ENCODE data around the gene MUC5AC.
"Not testable (repeated sequence)": the region's sequence is repeated elsewhere in the genome, so short reads cannot be mapped to it uniquely, and the experiment has no call there.

The MUC5AC gene

DNA sequence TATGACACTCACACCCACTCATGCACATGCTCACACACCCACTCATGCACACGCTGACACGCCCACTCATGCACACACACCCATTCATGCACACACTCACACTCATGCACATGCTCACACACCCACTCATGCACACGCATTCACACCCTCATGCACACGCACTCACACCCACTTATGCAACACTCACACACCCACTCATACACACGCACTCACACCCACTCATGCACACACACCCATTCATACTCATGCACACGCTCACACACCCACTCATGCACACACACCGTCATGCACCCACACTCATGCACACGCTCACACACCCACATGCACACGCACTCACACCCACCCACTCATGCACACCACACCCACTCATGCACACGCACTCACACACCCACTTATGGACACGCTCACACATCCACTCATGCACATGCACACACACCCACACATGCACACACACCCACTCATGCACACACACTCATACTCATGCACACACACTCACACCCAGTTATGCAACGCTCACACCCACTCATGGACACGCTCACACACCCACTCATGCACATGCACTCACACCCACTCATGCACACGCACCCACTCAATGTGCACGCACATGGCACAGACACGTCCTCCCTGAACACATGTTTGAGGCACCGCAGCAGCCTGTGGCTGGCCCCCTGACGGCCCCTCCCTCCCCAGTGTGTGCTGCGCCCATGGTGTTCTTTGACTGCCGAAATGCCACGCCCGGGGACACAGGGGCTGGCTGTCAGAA is 17.9 kb downstream of the MUC5AC start:
- DNase-seq (ENCODE audit: low read depth, low spot score): no peak

GRCh38 chr11:1176224-1177019 is 18.7 kb downstream of the MUC5AC start:
- no peak for DNase-seq (ENCODE audit: low read depth, low spot score)

- no peak for DNase-seq (ENCODE audit: low read depth, low spot score)
Measured at GRCh38 chr11:1177020-1177770, 19.4 kb downstream of the MUC5AC start.

DNA sequence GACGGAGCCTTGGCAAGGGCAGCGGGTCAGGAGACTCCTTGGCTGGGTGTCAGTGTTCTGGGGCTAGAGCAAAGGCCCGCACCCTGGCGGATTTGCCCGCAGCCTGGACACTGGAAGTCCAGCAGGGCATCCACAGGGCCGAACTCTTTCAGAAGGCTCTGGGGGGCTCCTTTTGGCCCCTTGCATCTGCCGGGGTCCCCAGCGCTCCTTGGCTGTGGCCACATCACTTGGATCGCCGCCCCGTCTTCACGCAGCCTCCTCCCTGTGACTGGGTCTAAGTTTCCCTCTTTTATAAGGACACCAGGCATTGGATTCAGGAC is 20.0 kb downstream of the MUC5AC start:
- DNase-seq (ENCODE audit: low read depth, low spot score): no peak

DNA sequence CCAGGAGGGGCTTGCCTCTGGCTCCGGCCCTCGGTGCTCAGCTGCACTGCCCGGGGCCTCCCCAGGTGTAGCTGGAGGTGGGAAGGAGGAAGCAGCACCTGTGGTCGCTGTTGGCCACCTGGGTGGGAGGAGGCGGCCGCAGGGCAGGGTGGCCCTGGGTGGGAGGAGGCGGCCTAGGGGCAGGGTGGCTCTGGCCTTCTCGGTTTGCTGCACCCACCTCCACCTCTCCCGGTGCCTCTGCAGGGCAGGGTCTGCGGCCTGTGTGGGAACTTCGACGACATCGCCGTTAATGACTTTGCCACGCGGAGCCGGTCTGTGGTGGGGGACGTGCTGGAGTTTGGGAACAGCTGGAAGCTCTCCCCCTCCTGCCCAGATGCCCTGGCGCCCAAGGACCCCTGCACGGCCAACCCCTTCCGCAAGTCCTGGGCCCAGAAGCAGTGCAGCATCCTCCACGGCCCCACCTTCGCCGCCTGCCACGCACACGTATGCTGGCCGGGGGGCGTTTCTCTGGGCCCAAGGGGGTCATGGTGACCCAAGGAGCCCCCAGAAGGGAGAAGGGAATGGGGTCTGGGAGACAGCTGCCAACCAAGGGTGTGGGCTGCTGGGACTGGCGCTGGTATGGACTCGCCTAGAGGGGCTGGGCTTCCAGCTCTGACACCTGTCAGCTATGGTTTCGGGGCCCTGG is 20.6 kb downstream of the MUC5AC start:
- DNase-seq (ENCODE audit: low read depth, low spot score): no peak

DNA sequence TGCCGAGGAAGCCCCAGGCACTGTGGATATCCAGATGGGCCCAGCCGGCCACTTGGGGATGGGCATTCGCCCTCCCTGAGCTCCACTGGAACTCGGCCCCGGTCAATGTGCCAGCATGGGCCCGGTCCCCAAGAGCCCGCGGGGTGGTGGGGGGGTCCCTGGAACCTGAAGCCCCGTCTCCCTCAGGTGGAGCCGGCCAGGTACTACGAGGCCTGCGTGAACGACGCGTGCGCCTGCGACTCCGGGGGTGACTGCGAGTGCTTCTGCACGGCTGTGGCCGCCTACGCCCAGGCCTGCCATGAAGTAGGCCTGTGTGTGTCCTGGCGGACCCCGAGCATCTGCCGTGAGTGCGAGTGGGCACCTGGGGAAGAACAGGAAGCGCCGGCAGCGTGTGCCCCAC is 21.2 kb downstream of the MUC5AC start:
- DNase-seq (ENCODE audit: low read depth, low spot score): no peak

DNA sequence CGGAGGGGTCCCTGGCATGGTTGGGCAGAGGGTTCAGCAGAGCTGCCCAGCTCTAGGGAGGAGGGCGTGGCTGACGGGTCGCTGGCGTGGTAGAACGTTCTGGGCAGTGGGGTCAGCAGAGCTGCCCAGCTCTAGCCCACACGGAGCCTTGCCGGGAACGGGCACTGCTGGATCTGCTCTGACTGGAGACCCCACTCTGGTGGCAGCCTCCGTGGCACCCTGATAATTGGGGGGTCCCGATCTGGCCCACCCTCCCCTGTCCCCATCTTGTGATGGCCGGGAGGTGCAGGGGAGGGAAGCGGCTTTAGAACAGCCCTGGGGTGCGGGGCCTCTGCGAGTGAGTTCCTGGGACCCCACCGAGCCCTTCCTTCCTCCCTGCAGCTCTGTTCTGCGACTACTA is 21.9 kb downstream of the MUC5AC start:
- DNase-seq (ENCODE audit: low read depth, low spot score): no peak

DNA sequence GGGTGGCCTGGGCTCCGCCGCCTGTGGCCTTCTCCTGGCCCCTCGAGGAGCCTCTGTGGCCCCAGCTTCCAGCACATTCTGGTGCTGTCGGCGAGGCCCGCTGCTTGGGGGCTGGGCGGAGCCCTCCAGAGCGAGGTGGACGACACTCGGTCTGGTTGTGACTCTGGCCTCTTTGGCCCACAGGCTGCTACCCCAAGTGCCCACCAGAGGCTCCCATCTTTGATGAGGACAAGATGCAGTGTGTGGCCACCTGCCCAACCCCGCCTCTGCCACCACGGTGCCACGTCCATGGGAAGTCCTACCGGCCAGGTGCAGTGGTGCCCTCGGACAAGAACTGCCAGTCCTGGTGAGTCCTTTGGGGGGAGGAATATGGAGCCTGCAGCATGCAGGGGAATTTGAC is 22.4 kb downstream of the MUC5AC start:
- no peak for DNase-seq (ENCODE audit: low read depth, low spot score)

- no peak for DNase-seq (ENCODE audit: low read depth, low spot score)
Measured at GRCh38 chr11:1180947-1181391, 23.2 kb downstream of the MUC5AC start.

- DNase-seq (ENCODE audit: low read depth, low spot score): no peak
Measured at GRCh38 chr11:1181420-1181819, 23.7 kb downstream of the MUC5AC start.

DNA sequence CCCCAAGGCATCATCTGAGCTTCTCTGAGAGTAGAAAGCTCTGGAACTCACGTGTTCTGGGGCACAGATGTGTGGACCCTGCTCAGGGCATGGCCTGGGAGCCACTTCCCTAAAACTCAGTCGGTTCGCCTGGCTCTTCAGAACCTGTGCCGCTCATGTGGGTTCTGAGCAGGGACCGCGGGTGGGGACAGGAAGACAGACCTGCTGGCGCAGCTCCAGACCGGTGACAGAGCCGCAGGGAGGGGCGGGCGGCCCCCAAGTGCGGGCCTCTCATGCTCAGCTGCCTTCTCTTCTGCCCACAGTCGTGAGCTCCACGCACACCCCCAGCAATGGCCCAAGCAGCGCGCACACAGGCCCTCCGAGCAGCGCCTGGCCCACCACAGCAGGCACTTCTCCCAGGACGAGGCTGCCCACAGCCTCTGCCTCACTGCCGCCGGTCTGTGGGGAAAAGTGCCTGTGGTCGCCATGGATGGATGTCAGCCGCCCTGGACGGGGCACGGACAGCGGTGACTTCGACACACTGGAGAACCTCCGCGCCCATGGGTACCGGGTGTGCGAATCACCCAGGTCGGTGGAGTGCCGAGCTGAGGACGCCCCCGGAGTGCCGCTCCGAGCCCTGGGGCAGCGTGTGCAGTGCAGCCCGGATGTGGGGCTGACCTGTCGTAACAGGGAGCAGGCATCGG is 24.2 kb downstream of the MUC5AC start:
- DNase-seq (ENCODE audit: low read depth, low spot score): no peak

- DNase-seq (ENCODE audit: low read depth, low spot score): not testable (repeated sequence)
Measured at GRCh38 chr11:1184139-1184538, 26.4 kb downstream of the MUC5AC start.

DNA sequence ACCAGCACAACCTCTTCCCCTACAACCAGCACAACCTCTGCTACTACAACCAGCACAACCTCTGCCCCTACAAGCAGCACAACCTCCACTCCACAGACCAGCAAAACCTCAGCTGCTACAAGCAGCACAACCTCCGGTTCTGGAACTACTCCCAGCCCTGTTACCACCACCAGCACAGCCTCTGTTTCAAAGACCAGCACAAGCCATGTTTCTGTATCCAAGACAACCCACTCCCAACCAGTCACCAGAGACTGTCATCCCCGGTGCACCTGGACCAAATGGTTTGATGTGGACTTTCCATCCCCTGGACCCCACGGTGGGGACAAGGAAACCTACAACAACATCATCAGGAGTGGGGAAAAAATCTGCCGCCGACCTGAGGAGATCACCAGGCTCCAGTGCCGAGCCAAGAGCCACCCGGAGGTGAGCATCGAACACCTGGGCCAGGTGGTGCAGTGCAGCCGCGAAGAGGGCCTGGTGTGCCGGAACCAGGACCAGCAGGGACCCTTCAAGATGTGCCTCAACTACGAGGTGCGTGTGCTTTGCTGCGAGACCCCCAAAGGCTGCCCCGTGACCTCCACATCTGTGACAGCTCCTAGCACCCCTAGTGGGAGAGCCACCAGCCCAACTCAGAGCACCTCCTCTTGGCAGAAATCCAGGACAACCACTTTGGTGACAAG is 30.8 kb downstream of the MUC5AC start:
- DNase-seq (ENCODE audit: low read depth, low spot score): not testable (repeated sequence)

- DNase-seq (ENCODE audit: low read depth, low spot score): not testable (repeated sequence)
Measured at GRCh38 chr11:1189816-1190215, 32.1 kb downstream of the MUC5AC start.

DNA sequence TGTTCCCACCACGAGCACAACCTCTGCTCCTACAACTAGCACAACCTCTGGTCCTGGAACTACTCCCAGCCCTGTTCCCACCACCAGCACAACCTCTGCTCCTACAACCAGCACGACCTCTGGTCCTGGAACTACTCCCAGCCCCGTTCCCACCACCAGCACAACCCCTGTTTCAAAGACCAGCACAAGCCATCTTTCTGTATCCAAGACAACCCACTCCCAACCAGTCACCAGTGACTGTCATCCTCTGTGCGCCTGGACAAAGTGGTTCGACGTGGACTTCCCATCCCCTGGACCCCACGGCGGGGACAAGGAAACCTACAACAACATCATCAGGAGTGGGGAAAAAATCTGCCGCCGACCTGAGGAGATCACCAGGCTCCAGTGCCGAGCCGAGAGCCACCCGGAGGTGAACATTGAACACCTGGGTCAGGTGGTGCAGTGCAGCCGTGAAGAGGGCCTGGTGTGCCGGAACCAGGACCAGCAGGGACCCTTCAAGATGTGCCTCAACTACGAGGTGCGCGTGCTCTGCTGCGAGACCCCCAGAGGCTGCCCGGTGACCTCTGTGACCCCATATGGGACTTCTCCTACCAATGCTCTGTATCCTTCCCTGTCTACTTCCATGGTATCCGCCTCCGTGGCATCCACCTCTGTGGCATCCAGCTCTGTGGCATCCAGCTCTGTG is 34.2 kb downstream of the MUC5AC start:
- not testable (repeated sequence) for DNase-seq (ENCODE audit: low read depth, low spot score)

DNA sequence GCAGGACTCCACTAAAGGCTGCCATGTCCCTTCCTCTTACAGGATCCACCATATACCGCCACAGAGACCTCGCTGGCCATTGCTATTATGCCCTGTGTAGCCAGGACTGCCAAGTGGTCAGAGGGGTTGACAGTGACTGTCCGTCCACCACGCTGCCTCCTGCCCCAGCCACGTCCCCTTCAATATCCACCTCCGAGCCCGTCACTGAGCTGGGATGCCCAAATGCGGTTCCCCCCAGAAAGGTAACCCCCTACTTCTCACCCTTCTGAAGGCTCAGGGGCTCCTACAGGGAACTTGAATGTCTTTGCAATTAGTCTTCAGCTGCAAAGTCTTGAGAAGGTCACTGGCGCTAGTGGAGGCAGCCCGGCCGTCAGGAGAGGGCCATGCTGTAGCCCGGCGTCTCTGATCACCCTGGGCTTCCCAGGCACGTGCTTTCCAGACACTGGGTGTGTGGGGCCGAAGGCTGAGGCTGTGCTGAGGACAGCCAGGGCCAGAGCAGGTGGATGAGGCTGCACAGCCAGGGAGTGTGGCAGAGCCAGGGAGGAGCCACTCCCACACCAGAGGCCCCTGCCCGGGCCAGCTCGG is 35.1 kb downstream of the MUC5AC start:
- DNase-seq (ENCODE audit: low read depth, low spot score): no peak

GRCh38 chr11:1193326-1194230 is 35.8 kb downstream of the MUC5AC start:
- DNase-seq (ENCODE audit: low read depth, low spot score): no peak

GRCh38 chr11:1194231-1194976 is 36.7 kb downstream of the MUC5AC start:
- no peak for DNase-seq (ENCODE audit: low read depth, low spot score)

Data from brain pericyte (primary cell).